Heart left ventricle (tissue), 16 donors: ENCODE data around the gene KRTAP5-5. TPM values are rescaled to one million over a fixed set of nuclear protein-coding genes. Genes with fewer than 3 reads are reported as not detected.
A peak's percentile ranks its signal among the peaks of the same experiment; 100 is the strongest.
"Not testable (repeated sequence)": the region's sequence is repeated elsewhere in the genome, so short reads cannot be mapped to it uniquely, and the experiment has no call there.

Source experiments
- ATAC-seq, 4 donors: fragments of 200-7000 bp; cut with Tn5 transposase; one replicate each; pipeline ENCODE4 v1.9.1; 2020 to 2022; ENCODE audit warnings: moderate library complexity in 4 of 4, mild to moderate bottlenecking in 3 of 4, moderate number of reproducible peaks in 1 of 4
- DNase-seq, 5 donors: peaks; one replicate each; pipeline ENCODE4 v3.0.0-alpha.2; 2020
- H3K27ac ChIP-seq, 12 donors: fragments of 200-600 bp; sonication (generic) in 4 of 12; one replicate each; pipeline versions ENCODE4 v1.5.0 to v1.8.0; 2016 to 2022; ENCODE audit warnings: mild to moderate bottlenecking in 2 of 12
- H3K27me3 ChIP-seq, 9 donors: fragments of 200-600 bp; sonication (generic) in 2 of 9; one replicate each; pipeline versions ENCODE4 v1.5.1 to v1.8.0; 2016 to 2022; ENCODE audit warnings: mild to moderate bottlenecking in 3 of 9
- H3K36me3 ChIP-seq, 9 donors: fragments of 200-600 bp; sonication (generic) in 2 of 9; one replicate each; pipeline versions ENCODE4 v1.5.0 to v1.8.0; 2018 to 2022; ENCODE audit warnings: mild to moderate bottlenecking in 2 of 9
- H3K4me1 ChIP-seq, 12 donors: fragments of 200-600 bp; sonication (generic) in 4 of 12; one replicate each; pipeline versions ENCODE4 v1.5.0 to v1.8.0; 2016 to 2022; ENCODE audit warnings: mild to moderate bottlenecking in 3 of 12
- H3K4me3 ChIP-seq, 12 donors: fragments of 200-600 bp; sonication (generic) in 4 of 12; one replicate each; pipeline versions ENCODE4 v1.5.0 to v1.8.0; 2017 to 2022; ENCODE audit warnings: mild to moderate bottlenecking in 9 of 12, moderate library complexity in 4 of 12
- H3K9me3 ChIP-seq, 12 donors: fragments of 200-600 bp; sonication (generic) in 4 of 12; one replicate each; pipeline versions ENCODE4 v1.5.0 to v1.8.0; 2016 to 2022; ENCODE audit warnings: mild to moderate bottlenecking in 1 of 12
- CTCF ChIP-seq, 12 donors: fragments of 200-600 bp; sonication (generic) in 4 of 12; IDR thresholded peaks; one replicate each; pipeline versions ENCODE4 v1.5.0 to v1.8.0; 2018 to 2022; ENCODE audit warnings: antibody characterized with exemption in 12 of 12, mild to moderate bottlenecking in 5 of 12
- POLR2A ChIP-seq, 2 donors: fragments of 450-650 bp; IDR thresholded peaks; one replicate each; pipeline ENCODE4 v1.6.1; 2017; ENCODE audit warnings: antibody characterized with exemption in 2 of 2, mild to moderate bottlenecking in 2 of 2, moderate library complexity in 2 of 2
- WGBS, 4 donors: extraction: QIAGEN DNeasy Blood & Tissue Kit in 2 of 4; methylation state at CpG; one replicate each; pipeline versions ENCODE4 v1.1.5 to v1.1.7; 2013 to 2018; 5-methylcytosine and 5-hydroxymethylcytosine counted together
- intact Hi-C, 10 donors: fragments of 100-400 bp; cut with DNase I; formaldehyde crosslinking; loops; one replicate each; pipeline versions ENCODE4 v1.11.1 to v1.14.2; 2022
- polyA plus RNA-seq, 2 donors: library from polyadenylated mRNA; stranded (reverse); fragments of 200-250 nt; gene quantifications; one replicate each; pipeline ENCODE4 v1.2.3, GENCODE V29; 2013
- total RNA-seq, 9 donors: library from RNA; depleted of rRNA in 2 of 9; stranded (reverse); fragments of >200 nt in 2 of 9; fragmentation: NEBNext Ultra II Directional in 3 of 9; extraction: Animal tissue kit (Norgen Biotek cat#: 25700) in 3 of 9; gene quantifications; one replicate each; pipeline versions ENCODE4 v1.1.0 to v1.2.4, GENCODE V29; 2016 to 2023
- donor health status: ischemic (EF 13 %, LVEDD 7.1; RV severe dilation, severe dysfunction).
- donor health status: healthy with polysubstance abuse.
- donor health status: DM: no; HTN: yes; CAD: no.
- donor health status: DM: no; HTN: no; CAD: no.
- donor health status: ischemic (EF 25% LVEDD 6.9; RV normal size, moderate dysfunction).
- donor health status: ischemic (EF 25% LVEDD 5.7; RV mildly dilated, moderate dysfunction).
- donor health status: healthy.
- donor health status: DM: yes; HTN: yes; CAD: no.
- donor health status: ischemic (EF 35%, LVEDD 5.7; RV mildly dilated, moderate dysfunction).
- donor health status: nonischemic (EF 11% LVEDD 7.7; RV severe dilation, severe dysfunction).
- donor health status: DM: yes; HTN: yes; CAD: no.
- donor health status: PGD.
- donor health status: ischemic (EF 29% LVEDD 5.4; RV normal size, mild dysfunction).
- donor health status: nonischemic (EF 23%, LVEDD 6.1; RV moderate dilation, normal function).

The KRTAP5-5 gene
- total and polyA plus RNA-seq, 11 donors = not detected

GRCh38 chr11:1643146-1643690 lies 13.6 kb downstream of the KRTAP5-5 start:
- peaks cover 0 to 16% (median 0%) of the 10 kb centered on the region in 9 donors for H3K27me3 ChIP-seq
- no peak for TF ChIP-seq CTCF (IDR thresholded peaks at IDR 0.05)
- TF ChIP-seq POLR2A (IDR thresholded peaks at IDR 0.05) = no peak
- 95 to 96% (median 95%) methylated on average over 13 to 20 of the region's 20 CpGs for WGBS, 4 donors

GRCh38 chr11:1644601-1645356 lies 15.2 kb downstream of the KRTAP5-5 start:
- intact Hi-C loops = no loop called here

More at GRCh38 chr11:1643146-1643690, 13.6 kb downstream of the KRTAP5-5 start:
- intact Hi-C loops = no loop called here
- Histone ChIP-seq H3K27ac (no peak overlapping the region), H3K9me3 (no peaks in the 10 kb centered on the region), H3K4me1 (peaks cover 0 to 20% (median 7%) of the 10 kb centered on the region in 12 donors), H3K4me3 (no peak overlapping the region), H3K36me3 (no peaks in the 10 kb centered on the region)
- DNase-seq = no peak
- no peak for ATAC-seq

GRCh38 chr11:1645357-1645821 lies 15.8 kb downstream of the KRTAP5-5 start:
- 80 to 88% (median 84%) methylated on average over 9 to 12 of the region's 12 CpGs for WGBS, 4 donors
- ATAC-seq (no peak), DNase-seq (no peak)
- TF ChIP-seq CTCF (IDR thresholded peaks at IDR 0.05) (no peak), POLR2A (IDR thresholded peaks at IDR 0.05) (no peak)
- peaks cover 0 to 11% (median 0%) of the 10 kb centered on the region in 9 donors for H3K27me3 ChIP-seq
- peaks cover 0 to 2% (median 0%) of the 10 kb centered on the region in 12 donors for H3K4me1 ChIP-seq
- H3K4me3 ChIP-seq = no peak overlapping the region
- intact Hi-C loops = no loop called here
- no peaks in the 10 kb centered on the region for H3K9me3 ChIP-seq
- H3K27ac ChIP-seq = no peak overlapping the region
- H3K36me3 ChIP-seq = no peaks in the 10 kb centered on the region

More at GRCh38 chr11:1644601-1645356, 15.2 kb downstream of the KRTAP5-5 start:
- Histone ChIP-seq H3K4me3 (no peak overlapping the region), H3K4me1 (peaks cover 0 to 9% (median 3%) of the 10 kb centered on the region in 12 donors), H3K27ac (no peak overlapping the region), H3K36me3 (no peaks in the 10 kb centered on the region), H3K9me3 (no peaks in the 10 kb centered on the region), H3K27me3 (peaks cover 0 to 16% (median 0%) of the 10 kb centered on the region in 9 donors)
- ATAC-seq = peak in 1 of 4 donors; percentile 16
- 84 to 91% (median 85%) methylated on average over 16 to 20 of the region's 20 CpGs for WGBS, 4 donors
- DNase-seq = no peak
- TF ChIP-seq POLR2A (IDR thresholded peaks at IDR 0.05) = no peak

- H3K36me3 ChIP-seq, H3K27me3 ChIP-seq, DNase-seq, ATAC-seq, H3K9me3 ChIP-seq, intact Hi-C loops, H3K27ac ChIP-seq, H3K4me3 ChIP-seq, H3K4me1 ChIP-seq: not testable (repeated sequence)
- 91 to 95% (median 93%) methylated on average over 10 of the region's 10 CpGs for WGBS, 4 donors
Measured at GRCh38 chr11:1646540-1646939, 17.0 kb downstream of the KRTAP5-5 start.

GRCh38 chr11:1647901-1648652 lies 18.5 kb downstream of the KRTAP5-5 start:
- Histone ChIP-seq H3K4me3 (no peak overlapping the region), H3K9me3 (no peaks in the 10 kb centered on the region), H3K36me3 (no peaks in the 10 kb centered on the region), H3K27ac (no peak overlapping the region), H3K4me1 (peaks cover 0 to 6% (median 0%) of the 10 kb centered on the region in 12 donors), H3K27me3 (peaks cover 0 to 3% (median 0%) of the 10 kb centered on the region in 9 donors)
- intact Hi-C loops = no loop called here
- no peak for ATAC-seq
- WGBS, 4 donors = 93 to 94% (median 93%) methylated on average over 35 of the region's 35 CpGs
- TF ChIP-seq POLR2A (IDR thresholded peaks at IDR 0.05) = no peak
- TF ChIP-seq CTCF (IDR thresholded peaks at IDR 0.05) = no peak
- DNase-seq = no peak
